NCI-H510A (cell line): ENCODE measurements around the gene BBOX1.

Source experiments
- DNase-seq: peaks from one replicate; lab custom pipeline; 2025; lab: John Stamatoyannopoulos, UW

The BBOX1 gene

GRCh38 chr11:27025312-27025955 lies 15.2 kb upstream of the BBOX1 start:
- DNase-seq = no peak

GRCh38 chr11:27025957-27026733 lies 14.5 kb upstream of the BBOX1 start:
- DNase-seq = no peak

GRCh38 chr11:27028561-27028965 lies 12.1 kb upstream of the BBOX1 start:
- DNase-seq = no peak

- no peak for DNase-seq
Measured at GRCh38 chr11:27029966-27030365, 10.6 kb upstream of the BBOX1 start.

GRCh38 chr11:27031754-27032153 lies 8.9 kb upstream of the BBOX1 start:
- no peak for DNase-seq

GRCh38 chr11:27039873-27040272 lies 742 bp upstream of the BBOX1 start:
- no peak for DNase-seq

GRCh38 chr11:27041141-27041899 lies 705 bp downstream of the BBOX1 start:
- DNase-seq = no peak

- DNase-seq = no peak
Measured at GRCh38 chr11:27046956-27047355, 6.3 kb downstream of the BBOX1 start.

GRCh38 chr11:27052668-27053067 lies 12.1 kb downstream of the BBOX1 start:
- no peak for DNase-seq

GRCh38 chr11:27055065-27055682 lies 14.6 kb downstream of the BBOX1 start:
- DNase-seq = no peak

- no peak for DNase-seq
Measured at GRCh38 chr11:27057091-27057780, 16.6 kb downstream of the BBOX1 start.

GRCh38 chr11:27058456-27058855 lies 17.8 kb downstream of the BBOX1 start:
- no peak for DNase-seq

GRCh38 chr11:27059431-27059830 lies 18.8 kb downstream of the BBOX1 start:
- no peak for DNase-seq

- DNase-seq = no peak
Measured at GRCh38 chr11:27060816-27061460, 20.3 kb downstream of the BBOX1 start.

GRCh38 chr11:27061461-27061821 lies 20.8 kb downstream of the BBOX1 start:
- no peak for DNase-seq

- no peak for DNase-seq
Measured at GRCh38 chr11:27064086-27064485, 23.5 kb downstream of the BBOX1 start.

GRCh38 chr11:27075192-27075591 lies 34.6 kb downstream of the BBOX1 start:
- no peak for DNase-seq

GRCh38 chr11:27075655-27076054 lies 35.0 kb downstream of the BBOX1 start:
- no peak for DNase-seq

- no peak for DNase-seq
Measured at GRCh38 chr11:27076121-27076589, 35.5 kb downstream of the BBOX1 start.

GRCh38 chr11:27081056-27081455 lies 40.4 kb downstream of the BBOX1 start:
- no peak for DNase-seq

- no peak for DNase-seq
Measured at GRCh38 chr11:27083241-27083640, 42.6 kb downstream of the BBOX1 start.
